ENCODE measurements around the gene CNN1. TPM values are rescaled to one million over a fixed set of nuclear protein-coding genes. Genes with fewer than 3 reads are reported as not detected.

The CNN1 gene
- total and polyA plus RNA-seq, 2 of the 4 experiments (the other 2 are of a cell fraction): 102 to 196 TPM

DNA sequence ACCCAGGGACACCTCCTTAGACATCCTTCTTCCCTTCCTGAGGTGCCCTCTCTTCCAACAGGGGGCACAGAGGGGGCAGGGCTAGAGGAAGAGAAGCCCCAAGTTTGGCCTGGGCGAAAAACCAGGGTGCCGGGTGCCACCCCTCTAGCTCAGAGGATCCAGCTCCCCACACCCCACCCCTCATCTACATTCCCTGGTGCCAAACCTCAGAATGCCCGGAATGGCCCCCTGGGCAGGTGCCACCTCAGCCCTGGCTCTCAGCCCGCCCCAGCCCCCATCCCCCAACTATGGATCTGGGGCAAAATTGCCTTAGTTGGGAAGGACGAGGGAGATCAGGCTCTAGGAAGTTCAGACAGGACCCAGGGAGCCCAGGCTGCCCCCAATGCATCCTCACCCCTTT is 2.0 kb downstream of the CNN1 start:
- CTCF ChIA-PET: no interaction called here
- BruUV-seq (replicated peaks): no TSS peak

More for the DNA sequence above, 2.0 kb downstream of the CNN1 start:
- Histone ChIP-seq H3K27me3 (ENCODE audit: control insufficient read depth, insufficient read depth, low read length) (no peaks in the 10 kb centered on the region), H3K4me1 (ENCODE audit: control insufficient read depth, insufficient read depth, low read length) (peaks cover 17% of the 10 kb centered on the region), H2AFZ (replicated peaks; ENCODE audit: low read length, poor library complexity) (peak overlapping the region; percentile 91), H3K36me3 (ENCODE audit: control insufficient read depth, insufficient read depth, low read length) (peaks cover 9% of the 10 kb centered on the region), H4K20me1 (ENCODE audit: insufficient read depth, low read length) (no peaks in the 10 kb centered on the region), H3K9me3 (ENCODE audit: control insufficient read depth, insufficient read depth, low read length) (no peaks in the 10 kb centered on the region), H2BK15ac (ENCODE audit: low read depth, low read length) (peak overlapping the region; percentile 95; the same call in 2 of the 3 replicates), H4K5ac (ENCODE audit: low read depth, low read length) (peak overlapping the region; percentile 94), H3K18ac (ENCODE audit: low read depth, low read length) (peak overlapping the region; percentile 62; the same call in 1 of the 2 replicates), H3K23ac (ENCODE audit: low read depth, low read length) (peak overlapping the region; percentile 44; the same call in 1 of the 2 replicates), H2BK120ac (ENCODE audit: low read depth, low read length) (peak overlapping the region; percentile 59), H2AK9ac (replicated peaks; ENCODE audit: low read depth, low read length, poor library complexity) (peak overlapping the region; percentile 95), H2AK5ac (ENCODE audit: low read depth, low read length) (peak overlapping the region; percentile 99), H3K4me3 (ENCODE audit: insufficient read depth, low read depth, low read length) (no peak overlapping the region), H4K91ac (ENCODE audit: insufficient read depth, low read depth, low read length) (peak overlapping the region; percentile 96), H3K27ac (ENCODE audit: insufficient read depth, low read length) (peak overlapping the region; percentile 91), H3K56ac (ENCODE audit: extremely low read depth, insufficient read depth, low read length) (peak overlapping the region; percentile 87), H3K4me2 (ENCODE audit: low read depth, low read length) (peak overlapping the region; percentile 87), H3K4ac (ENCODE audit: low read depth, low read length) (peak overlapping the region; percentile 94), H3K14ac (replicated peaks; ENCODE audit: low read depth, low read length) (peak overlapping the region; percentile 66), H3K79me1 (ENCODE audit: low read depth in 1 of 2, low read length in 2 of 2) (peaks cover 7 to 27% of the 10 kb centered on the region in 2 experiments), H2BK5ac (ENCODE audit: low read depth, low read length, poor library complexity, severe bottlenecking) (peak overlapping the region; percentile 85), H2BK20ac (ENCODE audit: low read depth, low read length) (peak overlapping the region; percentile 1; the same call in 1 of the 2 replicates), H3K9me1 (ENCODE audit: insufficient read depth, low read length) (peaks cover 14% of the 10 kb centered on the region), H3K9ac (ENCODE audit: low read depth, low read length) (peak overlapping the region; percentile 91), H4K8ac (ENCODE audit: low read depth in 2 of 2, low read length in 2 of 2) (peak overlapping the region; percentile 86 to 99)
- DNase-seq: no peak
- in situ Hi-C loops (cut with MboI; ENCODE audit: low sequenced_read_pairs) (no loop called here), intact Hi-C loops (cut with micrococcal nuclease) (no loop called here), dilution Hi-C loops (cut with HindIII; ENCODE audit: low sequenced_read_pairs, unreplicated experiment) (no loop called here)
- no peak for ATAC-seq (ENCODE audit: low read depth)
- no CpG with 5 or more reads among the region's 5 CpGs for WGBS, 2 experiments (ENCODE audit: extremely low coverage in 2 of 2, insufficient read length in 1 of 2)
- TF ChIP-seq, protein P1, sequence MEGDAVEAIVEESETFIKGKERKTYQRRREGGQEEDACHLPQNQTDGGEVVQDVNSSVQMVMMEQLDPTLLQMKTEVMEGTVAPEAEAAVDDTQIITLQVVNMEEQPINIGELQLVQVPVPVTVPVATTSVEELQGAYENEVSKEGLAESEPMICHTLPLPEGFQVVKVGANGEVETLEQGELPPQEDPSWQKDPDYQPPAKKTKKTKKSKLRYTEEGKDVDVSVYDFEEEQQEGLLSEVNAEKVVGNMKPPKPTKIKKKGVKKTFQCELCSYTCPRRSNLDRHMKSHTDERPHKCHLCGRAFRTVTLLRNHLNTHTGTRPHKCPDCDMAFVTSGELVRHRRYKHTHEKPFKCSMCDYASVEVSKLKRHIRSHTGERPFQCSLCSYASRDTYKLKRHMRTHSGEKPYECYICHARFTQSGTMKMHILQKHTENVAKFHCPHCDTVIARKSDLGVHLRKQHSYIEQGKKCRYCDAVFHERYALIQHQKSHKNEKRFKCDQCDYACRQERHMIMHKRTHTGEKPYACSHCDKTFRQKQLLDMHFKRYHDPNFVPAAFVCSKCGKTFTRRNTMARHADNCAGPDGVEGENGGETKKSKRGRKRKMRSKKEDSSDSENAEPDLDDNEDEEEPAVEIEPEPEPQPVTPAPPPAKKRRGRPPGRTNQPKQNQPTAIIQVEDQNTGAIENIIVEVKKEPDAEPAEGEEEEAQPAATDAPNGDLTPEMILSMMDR (conservative IDR thresholded peaks at IDR 0.05; ENCODE audit: low read depth, low read length): no peak
- TF ChIP-seq MAFK (IDR thresholded peaks at IDR 0.05; ENCODE audit: low read depth, low read length): no peak
- TF ChIP-seq BHLHE40 (IDR thresholded peaks at IDR 0.05; ENCODE audit: low read depth, low read length): no peak
- POLR2A ChIA-PET (ENCODE audit: unreplicated experiment): no interaction called here

All from IMR-90 (cell line).